Measurements from ENCODE around the gene PTPRN2.

PTPRN2 gene

DNA sequence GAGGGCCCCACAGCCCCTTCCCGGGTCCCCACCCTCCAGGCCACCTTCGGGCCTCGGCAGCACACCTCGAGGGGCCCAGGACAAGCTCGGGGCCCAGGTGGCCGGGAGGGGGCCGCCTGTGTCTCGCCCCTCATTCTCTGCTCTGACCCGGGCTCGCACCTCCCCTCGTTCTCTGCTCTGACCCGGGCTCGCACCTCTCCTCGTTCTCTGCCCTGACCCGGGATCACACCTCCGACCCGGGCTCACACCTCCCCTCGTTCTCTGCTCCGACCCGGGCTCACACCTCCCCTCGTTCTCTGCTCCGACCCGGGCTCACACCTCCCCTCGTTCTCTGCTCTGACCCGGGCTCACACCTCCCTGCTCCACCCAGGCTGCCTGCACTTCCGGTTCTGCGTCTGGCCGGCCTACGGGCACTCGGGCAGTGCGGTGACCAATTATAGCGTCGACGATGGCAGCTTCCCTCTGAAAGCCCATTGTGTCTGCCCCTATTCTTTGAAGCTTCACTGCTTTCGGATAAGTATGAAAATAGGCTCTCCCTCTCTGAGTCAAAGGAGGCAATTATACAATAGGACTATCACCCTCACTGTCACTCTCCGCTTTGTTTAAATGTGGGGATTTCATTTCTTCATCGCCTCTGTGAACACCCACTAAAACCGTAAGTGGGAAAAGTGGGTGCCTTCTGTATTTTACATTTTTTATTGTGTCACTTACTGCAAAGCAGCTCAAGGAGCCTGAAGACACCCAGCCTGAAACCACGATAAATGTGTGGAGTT, 793.5 kb downstream of the PTPRN2 start:
- in situ Hi-C loops (cut with MboI; ENCODE audit: low sequenced_read_pairs, unreplicated experiment): no loop called here
- TF ChIP-seq, protein P1, sequence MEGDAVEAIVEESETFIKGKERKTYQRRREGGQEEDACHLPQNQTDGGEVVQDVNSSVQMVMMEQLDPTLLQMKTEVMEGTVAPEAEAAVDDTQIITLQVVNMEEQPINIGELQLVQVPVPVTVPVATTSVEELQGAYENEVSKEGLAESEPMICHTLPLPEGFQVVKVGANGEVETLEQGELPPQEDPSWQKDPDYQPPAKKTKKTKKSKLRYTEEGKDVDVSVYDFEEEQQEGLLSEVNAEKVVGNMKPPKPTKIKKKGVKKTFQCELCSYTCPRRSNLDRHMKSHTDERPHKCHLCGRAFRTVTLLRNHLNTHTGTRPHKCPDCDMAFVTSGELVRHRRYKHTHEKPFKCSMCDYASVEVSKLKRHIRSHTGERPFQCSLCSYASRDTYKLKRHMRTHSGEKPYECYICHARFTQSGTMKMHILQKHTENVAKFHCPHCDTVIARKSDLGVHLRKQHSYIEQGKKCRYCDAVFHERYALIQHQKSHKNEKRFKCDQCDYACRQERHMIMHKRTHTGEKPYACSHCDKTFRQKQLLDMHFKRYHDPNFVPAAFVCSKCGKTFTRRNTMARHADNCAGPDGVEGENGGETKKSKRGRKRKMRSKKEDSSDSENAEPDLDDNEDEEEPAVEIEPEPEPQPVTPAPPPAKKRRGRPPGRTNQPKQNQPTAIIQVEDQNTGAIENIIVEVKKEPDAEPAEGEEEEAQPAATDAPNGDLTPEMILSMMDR (IDR thresholded peaks at IDR 0.05; ENCODE audit: borderline replicate concordance, control extremely low read depth, extremely low read depth, insufficient read depth, missing control alignments): no peak
- DNase-seq (ENCODE audit: low spot score): no peak

DNA sequence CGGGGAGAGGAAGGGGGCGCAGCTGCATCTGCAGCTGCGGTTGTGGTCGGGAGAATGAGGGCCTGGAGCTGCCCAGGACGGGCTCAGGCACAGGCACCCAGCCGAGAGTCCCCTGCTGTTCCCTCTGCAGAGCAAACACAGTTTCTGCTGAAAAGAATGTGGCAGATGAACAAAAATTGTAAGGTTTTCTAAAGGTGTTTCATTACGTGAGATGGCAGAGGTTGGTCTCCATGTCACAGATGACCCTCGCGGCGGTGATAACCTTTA, 794.6 kb downstream of the PTPRN2 start:
- no peak for DNase-seq (ENCODE audit: low spot score)
- in situ Hi-C loops (cut with MboI; ENCODE audit: low sequenced_read_pairs, unreplicated experiment): no loop called here
- TF ChIP-seq, protein P1 (IDR thresholded peaks at IDR 0.05; ENCODE audit: borderline replicate concordance, control extremely low read depth, extremely low read depth, insufficient read depth, missing control alignments): no peak

DNA sequence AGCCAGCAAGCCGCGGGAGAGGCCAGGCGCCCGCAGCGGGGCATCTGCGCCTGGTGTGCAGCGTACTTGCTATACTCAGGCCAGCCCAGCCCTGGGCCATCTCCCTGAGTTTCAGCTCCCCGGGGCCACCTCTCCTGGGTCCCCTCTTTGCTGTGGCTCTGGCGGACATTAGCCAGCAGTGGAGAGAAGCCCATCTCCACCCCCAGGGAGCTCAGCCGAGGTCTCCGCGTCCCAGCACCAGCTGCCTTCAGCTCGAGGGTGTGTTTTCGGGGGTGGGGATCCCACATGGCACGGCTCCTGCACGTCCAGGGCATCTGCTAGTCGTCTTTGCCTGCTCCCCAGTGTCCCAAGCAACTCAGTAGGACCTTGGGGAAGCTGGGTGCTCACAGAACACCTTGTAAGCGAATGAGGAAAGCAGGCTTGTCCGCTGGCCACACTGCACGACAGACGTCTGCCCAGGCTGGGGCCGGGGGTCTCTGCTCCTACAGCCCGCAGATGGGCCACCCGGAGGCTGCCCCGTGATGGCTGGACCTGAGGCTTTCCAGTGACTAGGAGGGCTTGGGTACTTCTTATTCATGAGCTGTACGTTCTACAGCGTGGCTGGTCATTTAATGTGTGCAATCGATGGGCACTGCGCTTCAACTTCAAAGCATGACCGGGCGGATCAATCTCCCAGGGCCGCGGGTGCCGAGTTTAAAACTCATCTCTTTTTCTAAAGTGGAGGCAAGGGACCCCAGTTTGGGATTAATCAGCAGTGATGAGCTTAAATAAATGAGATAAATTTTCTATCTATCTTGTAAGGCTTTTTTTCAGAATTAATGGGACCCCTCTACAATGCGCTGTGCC, 795.2 kb downstream of the PTPRN2 start:
- in situ Hi-C loops (cut with MboI; ENCODE audit: low sequenced_read_pairs, unreplicated experiment): no loop called here
- no peak for DNase-seq (ENCODE audit: low spot score)
- TF ChIP-seq, protein P1 (IDR thresholded peaks at IDR 0.05; ENCODE audit: borderline replicate concordance, control extremely low read depth, extremely low read depth, insufficient read depth, missing control alignments): no peak

DNA sequence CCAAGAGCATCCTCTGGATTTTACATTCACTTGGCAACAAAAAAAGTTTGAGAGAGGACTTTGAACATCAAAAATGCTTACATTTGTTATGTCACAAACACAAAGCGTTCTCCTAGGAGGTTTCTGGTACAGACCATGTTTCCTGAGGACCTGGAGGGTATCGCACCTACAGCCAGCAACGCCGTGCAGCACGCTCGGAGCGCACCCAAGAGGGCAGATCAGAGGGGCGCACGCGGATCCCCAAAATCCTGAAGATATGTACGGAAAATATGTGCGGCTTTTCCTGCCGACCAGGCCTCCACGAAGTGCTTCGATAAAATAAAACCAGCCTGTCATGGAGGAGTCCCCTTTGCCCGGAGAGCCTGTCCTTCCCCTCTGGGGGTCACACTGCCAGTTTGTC, 796.0 kb downstream of the PTPRN2 start:
- DNase-seq (ENCODE audit: low spot score): no peak
- TF ChIP-seq, protein P1 (IDR thresholded peaks at IDR 0.05; ENCODE audit: borderline replicate concordance, control extremely low read depth, extremely low read depth, insufficient read depth, missing control alignments): no peak
- in situ Hi-C loops (cut with MboI; ENCODE audit: low sequenced_read_pairs, unreplicated experiment): no loop called here

DNA sequence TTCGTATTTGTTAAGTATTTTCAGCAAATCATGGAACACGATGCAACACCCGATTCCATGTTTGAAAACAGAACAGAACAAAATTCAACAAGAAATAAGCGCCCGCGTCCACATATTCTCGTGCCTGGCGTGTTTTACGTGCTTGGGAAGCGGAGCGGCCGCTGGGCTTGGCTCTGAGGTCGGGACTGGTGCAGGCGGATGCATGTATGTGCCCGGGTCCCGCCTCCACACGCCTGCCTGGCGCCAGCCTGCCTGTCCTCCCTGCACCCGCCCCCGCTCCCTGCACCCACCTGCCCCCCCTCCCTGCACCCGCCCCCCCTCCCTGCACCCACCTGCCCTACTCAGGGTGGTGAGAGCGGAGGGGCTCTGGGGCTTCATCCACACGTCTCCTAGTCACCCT, 796.4 kb downstream of the PTPRN2 start:
- in situ Hi-C loops (cut with MboI; ENCODE audit: low sequenced_read_pairs, unreplicated experiment): no loop called here
- no peak for DNase-seq (ENCODE audit: low spot score)
- TF ChIP-seq, protein P1 (IDR thresholded peaks at IDR 0.05; ENCODE audit: borderline replicate concordance, control extremely low read depth, extremely low read depth, insufficient read depth, missing control alignments): no peak

DNA sequence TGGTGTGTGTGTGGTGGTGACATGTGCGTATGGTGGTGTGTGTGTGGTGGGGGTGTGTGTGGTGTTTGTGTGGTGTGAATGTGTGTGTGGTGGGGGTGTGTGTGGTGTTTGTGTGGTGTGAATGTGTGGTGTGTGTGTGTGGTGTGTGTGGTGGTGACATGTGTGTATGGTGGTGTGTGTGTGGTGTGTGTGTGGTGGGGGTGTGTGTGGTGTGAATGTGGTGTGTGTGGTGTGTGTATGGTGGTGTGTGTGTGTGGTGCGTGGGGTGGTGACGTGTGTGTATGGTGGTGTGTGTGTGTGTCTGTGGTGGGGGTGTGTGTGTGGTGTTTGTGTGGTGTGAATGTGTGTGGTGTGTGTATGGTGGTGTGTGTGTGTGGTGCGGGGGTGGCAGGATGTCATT, 797.7 kb downstream of the PTPRN2 start:
- TF ChIP-seq, protein P1 (IDR thresholded peaks at IDR 0.05; ENCODE audit: borderline replicate concordance, control extremely low read depth, extremely low read depth, insufficient read depth, missing control alignments): no peak
- in situ Hi-C loops (cut with MboI; ENCODE audit: low sequenced_read_pairs, unreplicated experiment): no loop called here
- DNase-seq (ENCODE audit: low spot score): no peak
